Measurements from ENCODE around the gene HLA-G. TPM values are rescaled to one million over a fixed set of nuclear protein-coding genes. Genes with fewer than 3 reads are reported as not detected.

HLA-G gene
- total and polyA plus RNA-seq, 2 experiments from 2014 or later: 1.5 TPM; not detected in 1

DNA sequence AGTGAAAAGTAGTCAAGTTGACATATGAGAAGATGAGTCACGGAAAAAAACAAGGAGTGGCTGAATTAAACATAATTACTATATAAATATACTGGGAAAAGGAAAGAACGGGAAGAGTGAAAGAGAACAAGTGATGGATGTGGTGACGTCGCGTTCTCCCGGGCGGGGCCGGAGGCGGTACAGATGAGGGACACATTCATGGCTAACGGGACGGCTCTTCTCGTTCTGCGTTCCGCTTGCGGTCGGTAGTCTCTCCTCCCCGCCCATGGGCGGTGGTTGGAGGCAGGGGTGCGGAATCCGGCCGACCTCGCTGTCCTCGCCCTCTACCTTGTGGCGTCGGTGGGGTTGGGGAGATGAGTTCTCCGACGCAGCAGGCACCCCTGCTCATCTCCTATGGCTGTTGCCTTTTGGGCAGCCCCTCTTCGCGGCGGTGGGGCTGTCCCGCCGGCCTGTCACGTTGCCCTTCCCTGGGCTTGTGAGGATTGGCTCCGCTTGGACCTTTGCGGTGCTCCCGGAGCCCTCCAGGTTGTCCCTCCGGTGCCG is 22.5 kb downstream of the HLA-G start:
- no peaks in the 10 kb centered on the region for H3K4me1 ChIP-seq (ENCODE audit: insufficient read depth)
- no peaks in the 10 kb centered on the region for H3F3A ChIP-seq (ENCODE audit: insufficient read depth)
- H3K4me2 ChIP-seq (ENCODE audit: unreplicated experiment): no peak overlapping the region
- in situ Hi-C loops (cut with MboI): no loop called here
- TF ChIP-seq EZH2phosphoT487 (IDR thresholded peaks at IDR 0.05; ENCODE audit: insufficient read depth, low read depth): no peak
- H3K27ac ChIP-seq: no peak overlapping the region
- H3K9ac ChIP-seq: no peak overlapping the region
- WGBS, 2 experiments (ENCODE audit: low coverage in 1 of 2, low lambda C conversion rate in 2 of 2, missing lambda C conversion rate in 2 of 2): 12% methylated on average over 33 to 35 of the region's 38 CpGs
- H3K27me3 ChIP-seq (replicated peaks; ENCODE audit: insufficient read depth): peaks cover 50% of the 10 kb centered on the region
- DNase-seq: peak; percentile 42
- H3K79me2 ChIP-seq (ENCODE audit: insufficient read depth): no peaks in the 10 kb centered on the region
- no peaks in the 10 kb centered on the region for H4K20me1 ChIP-seq (ENCODE audit: insufficient read depth)
- H3K9me2 ChIP-seq (ENCODE audit: insufficient read depth): no peaks in the 10 kb centered on the region
- H3K9me3 ChIP-seq (ENCODE audit: low read depth): no peaks in the 10 kb centered on the region
- 0 out of 2 replicates have a peak overlapping the region, but pooled peaks have one; percentile 20 for H2AFZ ChIP-seq
- peak overlapping the region; percentile 41; the same call in 1 of the 2 replicates for H3K4me3 ChIP-seq
- no peaks in the 10 kb centered on the region for H3K36me3 ChIP-seq (ENCODE audit: low read depth)

DNA sequence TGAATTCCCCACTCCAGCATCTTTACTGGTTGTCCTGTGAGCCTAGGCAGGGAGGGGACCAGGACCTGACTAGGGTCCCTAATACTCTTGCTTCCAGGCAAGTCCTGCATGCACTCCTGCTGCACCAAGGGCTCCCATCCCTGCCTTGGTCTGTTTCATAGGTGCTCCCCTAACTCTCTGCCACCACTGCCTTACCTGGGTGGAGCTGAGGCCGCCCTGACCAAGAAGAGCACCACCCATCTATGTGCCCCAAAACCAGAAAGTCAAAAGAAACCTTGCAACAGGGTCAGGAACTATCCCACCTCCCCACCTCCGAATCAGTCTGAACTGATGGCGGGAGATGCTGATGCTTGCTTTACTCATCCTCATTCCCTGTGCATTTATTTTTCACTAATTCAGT is 23.6 kb downstream of the HLA-G start:
- Histone ChIP-seq H3K27ac (no peak overlapping the region), H3K9me3 (ENCODE audit: low read depth) (no peaks in the 10 kb centered on the region), H3K9me2 (ENCODE audit: insufficient read depth) (no peaks in the 10 kb centered on the region), H3K4me2 (ENCODE audit: unreplicated experiment) (no peak overlapping the region), H3K4me3 (no peak overlapping the region), H3K79me2 (ENCODE audit: insufficient read depth) (no peaks in the 10 kb centered on the region), H2AFZ (no peak overlapping the region), H3F3A (ENCODE audit: insufficient read depth) (no peaks in the 10 kb centered on the region), H3K36me3 (ENCODE audit: low read depth) (no peaks in the 10 kb centered on the region), H3K9ac (no peak overlapping the region), H4K20me1 (ENCODE audit: insufficient read depth) (no peaks in the 10 kb centered on the region), H3K4me1 (ENCODE audit: insufficient read depth) (no peaks in the 10 kb centered on the region), H3K27me3 (replicated peaks; ENCODE audit: insufficient read depth) (peaks cover 47% of the 10 kb centered on the region)
- no peak for DNase-seq
- in situ Hi-C loops (cut with MboI): no loop called here
- 58 to 81% methylated on average over 3 of the region's 3 CpGs for WGBS, 2 experiments (ENCODE audit: low coverage in 1 of 2, low lambda C conversion rate in 2 of 2, missing lambda C conversion rate in 2 of 2)
- TF ChIP-seq EZH2 (IDR thresholded peaks at IDR 0.05; ENCODE audit: insufficient read depth, poor library complexity, severe bottlenecking) (no peak), EZH2phosphoT487 (IDR thresholded peaks at IDR 0.05; ENCODE audit: insufficient read depth, low read depth) (no peak)

DNA sequence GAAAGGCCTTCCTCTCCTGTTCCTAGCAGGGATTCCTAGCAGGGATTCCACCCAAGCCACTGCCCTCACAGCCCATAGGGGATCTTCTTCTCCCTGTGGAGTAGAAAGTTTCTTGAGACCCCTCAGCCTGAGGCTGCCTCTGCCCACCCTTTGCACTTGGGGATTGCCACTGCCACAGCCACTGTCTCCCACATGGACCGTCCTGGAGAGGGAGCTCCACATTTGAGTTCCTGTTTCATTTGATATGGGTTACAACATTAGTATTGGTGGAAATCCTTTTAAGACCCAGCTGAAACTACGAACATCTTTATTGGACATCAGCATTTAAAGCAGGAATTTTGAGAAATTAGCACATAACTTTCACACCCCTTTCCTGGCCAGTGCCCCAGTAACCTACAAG is 25.6 kb downstream of the HLA-G start:
- Histone ChIP-seq H3K4me2 (ENCODE audit: unreplicated experiment) (no peak overlapping the region), H3K9ac (no peak overlapping the region), H3F3A (ENCODE audit: insufficient read depth) (no peaks in the 10 kb centered on the region), H3K4me3 (no peak overlapping the region), H2AFZ (no peak overlapping the region), H3K36me3 (ENCODE audit: low read depth) (no peaks in the 10 kb centered on the region), H3K27me3 (replicated peaks; ENCODE audit: insufficient read depth) (peaks cover 44% of the 10 kb centered on the region), H3K9me3 (ENCODE audit: low read depth) (no peaks in the 10 kb centered on the region), H3K9me2 (ENCODE audit: insufficient read depth) (no peaks in the 10 kb centered on the region), H3K79me2 (ENCODE audit: insufficient read depth) (no peaks in the 10 kb centered on the region), H3K4me1 (ENCODE audit: insufficient read depth) (no peaks in the 10 kb centered on the region), H4K20me1 (ENCODE audit: insufficient read depth) (no peaks in the 10 kb centered on the region), H3K27ac (no peak overlapping the region)
- TF ChIP-seq EZH2 (IDR thresholded peaks at IDR 0.05; ENCODE audit: insufficient read depth, poor library complexity, severe bottlenecking) (no peak), EZH2phosphoT487 (IDR thresholded peaks at IDR 0.05; ENCODE audit: insufficient read depth, low read depth) (no peak)
- in situ Hi-C loops (cut with MboI): no loop called here
- WGBS, 2 experiments (ENCODE audit: low coverage in 1 of 2, low lambda C conversion rate in 2 of 2, missing lambda C conversion rate in 2 of 2): 44 to 46% methylated on average over 2 of the region's 2 CpGs
- no peak for DNase-seq

DNA sequence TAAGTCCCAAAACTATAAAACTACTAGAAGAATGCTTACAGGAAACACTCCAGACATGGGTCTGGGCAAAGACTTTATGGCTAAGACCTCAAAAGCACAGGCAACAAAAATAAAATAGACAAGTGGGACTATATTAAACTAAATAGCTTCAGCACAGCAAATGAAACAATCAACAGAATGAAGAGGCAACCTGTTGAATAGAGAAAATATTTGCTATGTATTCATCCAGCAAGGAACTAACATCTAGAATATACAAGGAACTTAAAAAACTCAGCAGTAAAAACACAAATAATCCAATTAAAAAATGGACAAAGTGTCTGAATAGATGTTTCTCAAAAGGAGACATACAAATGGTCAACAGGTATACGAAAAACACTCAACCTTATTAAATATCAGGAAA is 30.4 kb downstream of the HLA-G start:
- DNase-seq: no peak
- Histone ChIP-seq H2AFZ (no peak overlapping the region), H3K4me1 (ENCODE audit: insufficient read depth) (no peaks in the 10 kb centered on the region), H3F3A (ENCODE audit: insufficient read depth) (no peaks in the 10 kb centered on the region), H4K20me1 (ENCODE audit: insufficient read depth) (no peaks in the 10 kb centered on the region), H3K9me2 (ENCODE audit: insufficient read depth) (no peaks in the 10 kb centered on the region), H3K27ac (no peak overlapping the region), H3K4me2 (ENCODE audit: unreplicated experiment) (no peak overlapping the region), H3K9ac (no peak overlapping the region), H3K27me3 (replicated peaks; ENCODE audit: insufficient read depth) (peaks cover 9% of the 10 kb centered on the region; the same call in 1 of the 2 replicates), H3K9me3 (ENCODE audit: low read depth) (no peaks in the 10 kb centered on the region), H3K79me2 (ENCODE audit: insufficient read depth) (no peaks in the 10 kb centered on the region), H3K36me3 (ENCODE audit: low read depth) (no peaks in the 10 kb centered on the region), H3K4me3 (no peak overlapping the region)
- TF ChIP-seq EZH2 (IDR thresholded peaks at IDR 0.05; ENCODE audit: insufficient read depth, poor library complexity, severe bottlenecking): no peak
- TF ChIP-seq EZH2phosphoT487 (IDR thresholded peaks at IDR 0.05; ENCODE audit: insufficient read depth, low read depth): no peak
- 24 to 38% methylated on average over 1 of the region's 1 CpG for WGBS, 2 experiments (ENCODE audit: low coverage in 1 of 2, low lambda C conversion rate in 2 of 2, missing lambda C conversion rate in 2 of 2)
- in situ Hi-C loops (cut with MboI): no loop called here
